ENCODE data around the gene CPLANE1.
A peak's percentile ranks its signal among the peaks of the same experiment; 100 is the strongest.
"Not testable (repeated sequence)": the region's sequence is repeated elsewhere in the genome, so short reads cannot be mapped to it uniquely, and the experiment has no call there.

The CPLANE1 gene

DNA sequence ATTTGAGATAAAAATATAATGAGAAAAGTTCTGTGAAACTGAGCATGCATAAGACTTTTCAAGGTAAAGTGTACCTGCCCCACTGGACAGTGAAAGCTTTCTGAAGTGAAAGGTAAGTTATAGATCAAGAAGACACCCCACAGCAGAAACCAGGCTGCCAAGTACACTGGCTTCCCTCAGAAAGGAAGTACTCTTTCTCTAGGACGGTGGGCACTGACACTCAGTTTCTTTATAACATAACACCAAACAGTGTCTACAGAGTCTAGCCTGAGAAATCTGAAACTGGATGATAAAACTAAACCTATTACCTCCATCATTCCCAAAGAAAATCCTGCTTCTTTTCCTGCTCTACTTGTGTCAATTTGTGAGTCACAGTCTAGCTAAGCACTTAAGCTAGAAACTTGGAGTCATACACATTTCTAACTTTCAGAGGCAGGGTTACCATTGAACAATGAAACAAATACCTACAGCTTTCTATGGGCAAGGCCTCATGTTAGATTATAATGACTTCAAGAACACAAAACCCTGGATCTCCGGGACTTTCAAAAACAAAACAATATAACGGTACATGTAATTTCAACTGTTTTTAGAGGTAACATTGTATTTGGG is 136.7 kb downstream of the CPLANE1 start:
- no peak for DNase-seq

DNA sequence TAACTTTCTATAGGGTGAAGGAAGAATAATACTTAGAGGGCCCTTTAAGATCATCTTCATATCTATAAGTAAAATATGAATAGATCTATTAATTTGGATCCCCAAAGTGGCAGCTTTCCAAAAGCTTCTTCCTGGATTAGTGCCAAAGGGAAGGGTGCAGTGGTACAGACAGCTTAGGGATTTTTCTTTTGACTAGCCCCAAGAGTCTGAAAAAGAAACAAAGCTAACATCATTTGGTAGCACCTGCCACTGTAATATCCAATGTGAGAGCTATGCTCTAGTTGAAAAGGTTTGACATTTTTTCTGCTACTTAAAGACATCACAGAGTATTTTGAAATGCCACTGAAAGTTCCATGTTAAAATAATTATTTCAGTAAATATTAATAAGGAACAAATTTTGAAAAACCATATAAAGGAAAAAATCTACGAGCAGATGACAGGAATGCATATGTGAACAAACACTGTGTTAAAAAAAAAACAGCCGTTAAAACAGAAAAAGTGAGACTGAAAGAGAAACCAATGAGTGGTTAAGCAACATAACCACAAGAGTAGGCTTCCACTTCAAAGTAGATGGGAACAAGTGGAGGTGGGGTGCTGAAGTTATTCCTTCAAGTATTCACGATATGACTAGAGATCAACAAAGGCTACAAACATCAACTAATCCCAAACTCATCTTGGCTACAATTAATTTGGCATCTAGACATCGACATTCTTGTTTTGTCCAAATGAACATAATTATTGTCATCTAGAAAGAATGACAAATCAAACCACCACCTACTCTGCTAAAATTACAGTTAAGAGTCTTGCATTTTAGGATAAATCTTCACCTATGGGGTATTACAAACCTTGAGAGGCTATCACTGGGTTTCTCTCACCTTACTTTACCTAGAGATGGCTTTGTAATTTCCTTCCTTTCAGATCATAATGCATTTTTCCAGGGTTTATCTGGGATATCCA is 137.5 kb downstream of the CPLANE1 start:
- DNase-seq = peak; percentile 20

DNA sequence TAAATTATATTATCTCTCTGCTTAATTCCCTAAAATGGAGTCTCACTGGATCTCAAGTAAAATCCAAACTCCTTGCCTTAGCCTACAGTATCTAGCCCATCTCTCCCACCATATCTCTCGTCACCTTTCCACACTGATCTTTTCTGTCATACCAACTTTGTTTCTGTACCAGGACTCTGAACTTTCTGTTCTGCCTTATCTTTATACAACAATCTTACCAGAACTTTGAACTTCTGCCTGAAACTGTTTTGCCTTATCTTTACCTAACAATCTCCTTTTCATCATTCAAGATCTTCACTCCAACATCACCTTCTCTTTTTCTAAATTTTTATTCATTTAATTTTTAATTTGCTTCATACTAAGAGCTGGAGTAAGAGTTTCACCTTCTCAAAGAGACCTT is 139.0 kb downstream of the CPLANE1 start:
- DNase-seq = no peak

DNA sequence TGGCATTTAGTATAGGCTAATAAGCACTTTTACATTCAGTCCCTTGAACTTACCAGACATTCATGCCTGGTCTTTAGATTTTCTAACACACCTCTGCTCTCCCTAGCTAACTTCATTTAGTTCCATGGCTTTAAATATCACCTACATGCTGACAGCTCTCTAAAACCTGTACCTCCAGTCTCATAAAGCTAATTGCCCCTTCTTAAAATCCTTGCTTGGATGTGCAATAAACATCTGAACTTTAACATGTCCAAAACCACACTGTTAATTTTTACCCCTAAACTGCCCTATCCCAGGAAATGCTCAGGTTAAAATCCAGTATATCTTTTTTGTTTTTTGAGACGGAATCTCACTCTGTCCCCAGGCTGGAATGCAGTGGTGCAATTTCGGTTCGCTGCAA is 139.8 kb downstream of the CPLANE1 start:
- no peak for DNase-seq

DNA sequence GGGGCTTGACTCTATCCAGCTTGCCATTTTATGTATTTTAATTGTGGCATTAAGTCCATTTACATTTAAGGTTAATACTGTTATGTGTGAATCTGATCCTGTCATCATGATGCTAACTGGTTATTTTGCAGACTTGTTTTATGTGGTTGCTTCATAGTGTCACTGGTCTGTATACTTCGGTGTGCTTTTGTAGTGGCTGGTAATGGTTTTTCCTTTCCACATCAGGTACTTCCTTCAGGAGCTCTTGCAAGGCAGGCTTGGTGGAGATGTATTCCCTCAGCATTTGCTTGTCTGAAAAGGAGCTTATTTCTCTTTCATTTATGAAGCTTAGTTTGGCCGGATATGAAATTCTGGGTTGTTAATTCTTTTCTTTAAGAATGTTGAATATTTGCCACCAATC is 145.9 kb downstream of the CPLANE1 start:
- DNase-seq = no peak

DNA sequence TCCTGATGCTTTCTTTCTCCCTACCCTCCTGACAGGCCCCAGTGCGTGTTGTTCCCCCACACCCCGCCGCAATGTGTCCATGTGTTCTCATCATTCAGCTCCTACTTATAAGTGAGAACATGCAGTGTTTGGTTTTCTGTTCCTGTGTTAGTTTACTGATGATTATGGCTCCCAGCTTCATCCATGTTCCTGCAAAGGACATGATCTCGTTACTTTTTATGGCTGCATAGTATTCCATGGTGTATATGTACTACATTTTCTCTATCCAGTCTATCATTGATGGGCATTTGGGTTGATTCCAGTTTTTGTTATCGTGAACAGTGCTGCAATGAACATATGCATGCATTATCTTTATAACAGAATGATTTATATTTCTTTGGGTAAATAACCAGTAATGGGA is 149.9 kb downstream of the CPLANE1 start:
- not testable (repeated sequence) for DNase-seq

DNA sequence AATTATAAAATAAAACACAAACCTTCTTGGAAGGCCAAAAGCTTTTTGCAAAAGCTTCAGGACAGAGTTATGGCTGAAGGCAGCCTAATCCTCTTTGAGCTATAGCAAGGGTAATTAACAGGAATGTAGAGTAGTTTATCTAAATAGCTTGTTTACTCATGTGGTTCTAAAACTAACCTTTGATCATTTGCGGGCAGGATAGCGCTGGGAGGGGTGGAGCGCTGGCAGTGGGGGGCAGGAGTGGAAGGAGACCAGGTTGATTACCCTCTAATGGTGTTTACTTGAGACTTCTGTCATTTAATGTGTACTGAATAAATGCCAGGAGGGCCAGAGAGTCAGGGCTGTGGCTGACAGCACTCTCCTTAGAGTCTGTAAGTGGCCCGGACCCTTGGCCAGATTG is 155.4 kb downstream of the CPLANE1 start:
- DNase-seq = not testable (repeated sequence)

DNA sequence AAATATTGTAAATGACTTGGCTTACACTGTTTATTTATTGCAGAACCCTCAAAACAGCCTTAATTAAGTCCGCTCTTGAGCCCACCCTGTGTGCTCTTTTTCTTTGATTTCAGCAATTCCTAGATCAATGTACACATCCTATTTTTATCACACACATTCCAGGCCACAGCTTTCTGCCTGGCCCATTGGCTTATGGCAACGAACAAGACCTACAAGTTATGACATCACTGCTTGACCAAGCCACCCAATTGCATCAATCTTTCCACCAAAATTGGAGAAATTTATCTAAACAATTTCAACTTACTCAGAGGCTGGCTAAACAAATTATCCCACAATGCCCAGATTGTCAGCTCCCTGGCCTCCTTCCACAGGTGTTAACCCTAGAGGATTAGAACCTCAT is 158.4 kb downstream of the CPLANE1 start:
- DNase-seq = no peak

DNA sequence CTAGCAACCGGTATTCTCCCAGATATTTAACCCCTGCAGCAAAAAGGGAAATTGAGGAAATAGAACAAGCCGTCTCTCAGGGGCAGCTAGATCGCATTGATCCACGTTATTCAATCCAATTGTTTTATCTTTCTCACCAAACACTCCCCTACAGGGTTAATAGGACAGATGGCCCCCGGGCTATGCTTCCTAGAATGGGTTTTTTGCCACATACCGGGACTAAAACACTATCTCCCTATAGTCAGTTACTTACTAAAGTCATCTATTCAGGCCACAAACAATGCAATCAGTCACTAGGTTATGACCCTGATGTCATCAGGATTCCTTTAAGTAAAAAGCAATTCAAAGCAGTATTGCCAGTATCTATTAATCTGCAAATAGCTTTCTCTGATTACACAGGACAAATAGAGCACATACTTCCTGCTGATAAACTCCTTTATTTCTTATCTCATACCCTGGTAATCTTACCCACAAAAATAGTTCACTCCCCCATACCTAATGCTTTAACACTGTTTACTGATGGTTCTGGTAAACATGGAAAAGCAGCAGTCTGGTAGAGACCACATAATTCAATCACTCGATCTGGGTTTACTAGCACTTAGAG is 159.0 kb downstream of the CPLANE1 start:
- no peak for DNase-seq

DNA sequence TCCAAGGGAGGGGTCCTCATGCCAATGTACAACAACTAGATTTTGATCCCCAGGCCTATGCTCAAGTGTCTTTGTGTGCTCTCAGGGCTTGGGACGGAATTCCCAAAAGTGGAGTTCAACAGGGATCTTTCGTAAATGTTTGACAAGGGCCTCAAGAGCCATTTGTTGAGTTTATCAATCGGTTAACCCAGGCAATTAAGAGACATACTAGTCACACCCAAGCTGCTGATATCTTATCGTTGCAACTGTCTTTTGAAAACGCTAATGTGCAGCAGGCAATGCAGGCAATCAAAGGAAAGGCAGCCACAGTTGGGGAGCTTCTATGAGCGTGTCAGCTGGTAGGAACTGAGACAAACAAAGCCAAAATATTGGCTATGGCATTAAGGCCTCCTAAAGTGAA is 161.2 kb downstream of the CPLANE1 start:
- no peak for DNase-seq

DNA sequence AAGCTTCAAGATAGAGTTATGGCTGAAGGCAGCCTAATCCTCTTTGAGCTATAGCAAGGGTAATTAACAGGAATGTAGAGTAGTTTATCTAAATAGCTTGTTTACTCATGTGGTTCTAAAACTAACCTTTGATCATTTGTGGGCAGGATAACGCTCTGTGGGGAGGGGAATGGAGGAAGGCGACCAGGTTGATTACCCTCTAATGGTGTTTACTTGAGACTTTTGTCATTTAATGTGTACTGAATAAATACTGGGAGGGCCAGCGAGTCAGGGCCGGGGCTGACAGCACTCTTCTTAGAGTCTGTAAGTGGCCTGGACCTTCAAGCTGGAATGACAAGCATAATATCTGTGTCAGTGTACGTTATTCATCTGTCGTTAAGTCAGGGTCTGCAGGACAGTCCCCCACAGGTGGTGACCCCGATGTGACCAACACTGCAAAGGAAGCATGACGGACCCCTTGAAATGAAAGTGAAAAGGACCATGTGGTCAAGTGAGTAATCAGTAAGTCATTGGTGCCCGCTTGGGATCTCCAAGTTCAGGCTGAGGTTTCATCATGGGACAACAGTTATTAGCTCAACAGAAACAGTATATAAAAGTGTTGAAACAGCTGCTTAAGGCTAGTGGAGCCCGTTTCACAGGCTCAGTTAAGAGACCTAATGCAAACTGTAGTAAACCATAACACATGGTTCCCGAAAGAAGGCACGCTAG is 162.6 kb downstream of the CPLANE1 start:
- no peak for DNase-seq

DNA sequence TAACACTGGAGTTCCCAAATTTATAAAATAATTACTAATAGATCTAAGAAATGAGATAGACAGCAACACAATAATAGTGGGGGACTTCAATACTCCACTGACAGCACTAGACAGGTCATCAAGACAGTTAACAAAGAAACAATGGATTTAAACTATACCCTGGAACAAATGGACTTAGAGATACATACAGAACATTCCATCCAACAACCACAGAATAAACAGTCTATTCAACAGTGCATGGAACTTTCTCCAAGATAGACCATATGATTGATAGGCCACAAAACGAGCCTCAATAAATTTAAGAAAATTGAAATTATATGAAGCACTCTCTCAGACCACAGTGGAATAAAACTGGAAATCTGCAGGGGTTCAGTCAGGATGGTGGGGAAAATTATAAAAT is 163.2 kb downstream of the CPLANE1 start:
- not testable (repeated sequence) for DNase-seq

DNA sequence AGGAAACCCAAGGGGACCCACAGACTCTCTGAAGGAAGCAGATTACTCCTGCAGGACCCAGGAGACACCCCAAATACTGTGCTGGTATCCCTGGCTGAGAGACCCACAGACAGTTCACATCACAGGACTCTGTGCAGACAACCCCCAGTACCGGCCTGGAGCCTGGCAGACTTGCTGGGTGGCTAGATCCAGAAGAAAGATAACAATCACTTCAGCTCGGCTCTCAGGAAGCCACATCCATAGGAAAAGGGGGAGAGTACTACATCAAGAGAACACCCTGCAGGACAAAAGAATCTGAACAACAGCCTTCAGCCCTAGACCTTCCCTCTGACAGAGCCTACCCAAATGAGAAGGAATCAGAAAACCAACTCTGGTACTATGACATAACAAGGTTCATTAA is 166.2 kb downstream of the CPLANE1 start:
- not testable (repeated sequence) for DNase-seq

DNA sequence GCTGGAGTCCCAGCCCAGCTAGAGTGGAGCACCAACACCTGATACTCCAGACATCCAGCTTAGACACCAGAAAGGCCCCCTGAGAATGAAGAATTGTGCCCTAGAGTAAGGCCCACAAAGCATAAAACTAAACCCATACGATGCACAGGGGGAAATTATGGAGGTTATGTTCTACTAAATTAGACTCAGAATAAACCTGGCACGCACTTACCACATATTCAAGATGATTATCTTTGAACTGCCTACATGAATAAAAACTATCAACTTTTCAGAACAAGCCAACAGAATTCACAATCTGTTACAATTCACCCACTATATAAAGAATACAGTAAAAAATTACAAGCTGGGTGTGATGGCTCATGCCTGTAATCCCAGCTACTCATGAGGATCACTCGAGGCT is 168.5 kb downstream of the CPLANE1 start:
- DNase-seq = no peak

DNA sequence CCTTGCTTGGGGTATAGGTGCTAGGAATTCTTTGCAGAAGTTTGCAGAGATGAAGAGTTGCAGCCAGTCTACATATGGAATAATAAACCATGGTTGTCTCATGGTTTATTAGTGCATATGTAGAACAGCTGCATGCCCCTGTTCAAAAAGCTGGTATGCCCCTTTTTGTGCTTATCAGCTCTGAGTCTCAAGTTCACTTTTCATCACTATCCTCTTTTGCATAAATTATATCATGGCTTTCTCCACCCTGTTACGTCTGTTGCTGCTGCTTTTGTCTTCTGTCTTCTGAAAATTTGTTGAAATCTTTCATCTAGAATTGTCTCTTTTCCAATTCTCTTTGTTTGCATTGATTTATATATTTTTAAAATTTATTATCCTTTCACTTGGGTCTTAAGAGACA is 172.0 kb downstream of the CPLANE1 start:
- no peak for DNase-seq

DNA sequence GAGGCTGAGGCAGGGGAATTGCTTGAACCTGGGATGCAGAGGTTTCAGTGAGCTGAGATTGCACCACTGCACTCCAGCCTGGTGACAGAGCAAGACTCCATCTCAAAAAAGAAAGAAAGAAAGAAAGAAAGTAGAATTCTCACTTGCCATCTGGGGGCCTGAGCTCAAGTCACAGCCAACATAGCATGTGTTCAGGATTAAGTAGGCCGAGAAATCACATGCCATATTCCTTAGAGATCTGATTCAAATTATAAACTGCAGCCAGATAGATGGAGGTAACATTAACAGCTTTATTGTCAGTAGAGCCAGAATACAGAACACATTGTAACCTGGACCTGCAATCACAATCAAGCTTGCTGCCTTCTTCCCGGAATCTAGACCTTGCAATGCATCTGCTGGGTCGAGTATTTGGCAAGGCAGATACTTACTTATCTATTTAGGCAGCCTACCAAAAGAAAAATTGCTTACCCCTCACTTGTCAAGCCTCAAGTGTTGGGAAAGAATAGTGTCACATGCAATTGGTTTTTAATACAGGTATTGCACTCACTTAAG is 173.7 kb downstream of the CPLANE1 start:
- DNase-seq = no peak

DNA sequence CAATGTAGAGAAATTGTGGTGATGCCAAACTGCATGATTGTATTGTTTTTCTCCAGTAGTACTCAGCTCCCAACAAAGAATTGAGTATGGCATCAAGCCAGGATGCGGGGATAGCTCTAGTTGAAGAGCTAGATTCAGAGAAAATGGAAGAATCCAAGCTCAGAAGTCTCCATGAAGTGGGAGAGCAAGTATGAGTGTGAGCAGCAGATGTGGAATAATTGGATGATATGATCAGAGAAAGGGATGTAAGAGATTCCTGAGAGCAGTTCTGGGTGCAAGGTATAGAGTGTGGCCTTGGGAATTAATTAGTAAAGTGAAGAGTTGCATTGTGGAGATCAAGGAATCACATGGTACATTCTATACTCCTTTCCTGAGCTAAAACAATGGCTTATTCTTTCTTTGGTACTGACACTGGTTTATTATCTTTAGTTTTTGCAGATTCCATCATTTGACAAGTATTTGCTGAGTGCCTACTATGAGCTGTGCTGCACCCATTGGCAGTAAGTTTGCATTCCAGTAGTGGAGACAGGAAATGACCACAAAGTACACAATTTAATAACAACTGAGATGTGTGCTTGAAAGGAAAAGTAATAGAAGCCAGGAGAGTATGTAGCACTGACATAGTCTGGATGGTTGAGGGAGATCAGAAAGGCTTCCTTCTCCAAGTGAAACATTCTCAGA is 177.1 kb downstream of the CPLANE1 start:
- DNase-seq = peak; percentile 17

DNA sequence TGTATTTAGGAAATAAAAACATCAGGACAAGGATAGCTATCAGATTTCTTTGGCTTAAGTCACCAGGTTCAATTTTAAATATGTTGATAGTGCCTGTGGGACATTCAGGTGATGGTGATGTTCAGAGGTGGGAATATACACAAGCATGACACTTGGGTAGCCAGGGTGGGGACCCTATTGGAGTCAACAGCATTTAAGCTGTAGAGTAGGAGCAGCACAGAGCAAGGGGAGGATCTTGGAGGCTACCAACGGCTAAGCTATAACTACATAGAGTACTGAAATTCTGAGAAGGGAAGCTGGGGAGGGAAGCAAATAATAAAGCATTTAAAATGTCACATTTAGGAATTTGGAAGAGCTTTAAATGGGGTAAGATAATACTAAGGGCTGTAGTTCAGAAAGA is 177.7 kb downstream of the CPLANE1 start:
- no peak for DNase-seq

DNA sequence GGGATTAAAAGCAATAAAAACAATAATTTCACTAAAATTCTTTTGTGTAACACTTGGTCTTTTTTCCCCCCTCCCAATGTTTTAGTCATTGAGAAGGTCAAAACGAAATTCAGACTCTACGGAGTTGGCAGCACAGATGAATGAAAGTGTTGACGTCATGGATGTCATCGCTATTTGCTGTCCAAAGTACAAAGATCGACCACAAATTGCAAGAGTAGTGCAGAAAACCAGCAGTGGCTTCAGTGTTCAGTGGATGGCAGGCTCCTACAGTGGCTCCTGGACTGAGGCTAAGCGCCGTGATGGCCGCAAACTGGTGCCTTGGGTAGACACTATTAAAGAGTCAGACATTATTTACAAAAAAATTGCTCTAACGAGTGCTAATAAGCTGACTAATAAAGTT is 184.7 kb downstream of the CPLANE1 start:
- no peak for DNase-seq

DNA sequence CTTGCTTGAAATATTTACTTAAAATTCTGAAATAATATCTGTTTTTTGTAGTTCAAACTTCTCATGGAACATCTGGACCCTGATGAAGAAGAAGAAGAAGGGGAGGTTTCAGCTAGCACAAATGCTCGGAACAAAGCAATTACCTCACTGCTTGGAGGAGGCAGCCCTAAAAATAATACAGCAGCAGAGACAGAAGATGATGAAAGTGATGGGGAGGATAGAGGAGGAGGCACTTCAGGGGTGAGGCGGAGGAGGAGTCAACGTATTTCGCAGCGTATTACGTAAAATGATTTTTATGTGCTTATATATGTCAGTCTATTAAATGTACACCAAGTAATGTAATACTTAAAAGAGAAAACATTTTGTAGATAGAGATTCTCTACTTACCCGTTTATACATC is 185.4 kb downstream of the CPLANE1 start:
- no peak for DNase-seq

DNA sequence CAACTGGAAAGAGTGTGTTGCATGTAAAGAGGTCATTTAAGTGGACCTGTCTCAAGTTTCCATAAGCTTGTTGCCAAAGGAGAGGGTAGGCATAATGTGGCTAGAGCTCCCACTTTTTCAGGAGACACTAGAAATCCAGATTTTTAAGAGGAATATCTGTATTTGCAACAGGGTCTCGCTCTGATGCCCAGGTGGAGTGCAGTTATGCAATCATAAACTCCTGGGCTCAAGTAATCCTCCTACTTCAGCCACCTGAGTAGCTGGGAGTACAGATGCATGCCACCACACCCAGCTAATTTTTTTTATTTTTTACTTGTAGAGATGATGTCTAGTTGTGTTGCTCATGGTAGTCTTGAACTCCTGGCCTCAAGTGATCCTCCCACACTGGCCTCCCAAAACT is 189.1 kb downstream of the CPLANE1 start:
- DNase-seq = no peak

DNA sequence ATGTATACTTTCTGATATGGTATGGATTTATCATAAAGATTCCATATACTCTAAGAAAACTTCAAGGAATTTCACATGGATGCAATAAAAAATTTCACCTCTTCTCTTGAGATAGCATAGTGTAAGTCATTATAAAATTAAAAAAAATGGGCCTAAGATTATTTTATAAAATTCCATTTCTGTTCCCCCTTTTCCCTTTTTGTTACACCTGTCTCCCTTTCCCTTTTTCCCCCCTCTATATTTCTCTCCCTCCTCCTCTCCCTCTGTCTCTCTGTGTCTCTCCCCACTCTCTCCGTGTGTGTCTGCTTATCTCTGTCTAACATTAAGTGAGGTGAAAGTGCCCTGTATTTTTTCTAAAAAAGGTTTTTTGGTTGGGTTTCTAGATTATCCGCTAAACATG is 192.4 kb downstream of the CPLANE1 start:
- DNase-seq = no peak
